ENCODE data around the gene ECHS1. TPM values are rescaled to one million over a fixed set of nuclear protein-coding genes. Genes with fewer than 3 reads are reported as not detected.

The ECHS1 gene
- total RNA-seq, 1 donor from 2014 or later, result 77.4 TPM

DNA sequence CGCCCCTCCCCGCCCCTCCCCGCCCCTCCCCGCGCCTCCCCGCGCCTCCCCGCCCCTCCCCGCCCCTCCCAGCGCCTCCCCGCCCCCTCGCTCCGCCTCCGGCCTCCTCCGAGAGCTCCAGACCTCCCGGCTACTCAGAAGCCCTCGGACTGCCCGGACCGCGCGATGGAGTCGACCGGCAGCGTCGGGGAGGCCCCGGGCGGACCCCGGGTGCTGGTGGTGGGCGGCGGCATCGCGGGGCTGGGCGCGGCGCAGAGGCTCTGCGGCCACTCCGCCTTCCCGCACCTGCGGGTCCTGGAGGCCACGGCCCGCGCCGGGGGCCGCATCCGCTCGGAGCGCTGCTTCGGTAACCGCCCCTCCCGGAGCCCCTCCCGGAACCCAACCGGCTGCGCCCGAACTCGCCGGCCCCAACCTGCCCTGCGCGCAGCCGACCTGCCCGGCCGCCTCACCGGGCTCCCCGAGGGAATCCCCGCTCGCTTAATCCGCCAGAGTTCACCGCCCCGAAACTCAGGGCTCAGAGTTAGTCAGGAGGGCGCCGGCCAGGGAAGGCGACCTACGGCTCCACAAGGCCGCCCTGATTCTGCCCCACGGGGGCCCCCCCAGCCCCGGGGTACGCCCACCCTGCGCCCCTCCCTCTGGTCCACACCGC lies 6.1 kb upstream of the ECHS1 start, which contains the start of gene PAOX:
PAOX (plus strand) TSS at position 111 of the 649 bp plus-strand sequence; CDS start at position 166, 55 bp downstream.
- Mint-ChIP-seq H3K4me1 (peaks cover 14% of the 10 kb centered on the region), H3K36me3 (no peaks in the 10 kb centered on the region)

DNA sequence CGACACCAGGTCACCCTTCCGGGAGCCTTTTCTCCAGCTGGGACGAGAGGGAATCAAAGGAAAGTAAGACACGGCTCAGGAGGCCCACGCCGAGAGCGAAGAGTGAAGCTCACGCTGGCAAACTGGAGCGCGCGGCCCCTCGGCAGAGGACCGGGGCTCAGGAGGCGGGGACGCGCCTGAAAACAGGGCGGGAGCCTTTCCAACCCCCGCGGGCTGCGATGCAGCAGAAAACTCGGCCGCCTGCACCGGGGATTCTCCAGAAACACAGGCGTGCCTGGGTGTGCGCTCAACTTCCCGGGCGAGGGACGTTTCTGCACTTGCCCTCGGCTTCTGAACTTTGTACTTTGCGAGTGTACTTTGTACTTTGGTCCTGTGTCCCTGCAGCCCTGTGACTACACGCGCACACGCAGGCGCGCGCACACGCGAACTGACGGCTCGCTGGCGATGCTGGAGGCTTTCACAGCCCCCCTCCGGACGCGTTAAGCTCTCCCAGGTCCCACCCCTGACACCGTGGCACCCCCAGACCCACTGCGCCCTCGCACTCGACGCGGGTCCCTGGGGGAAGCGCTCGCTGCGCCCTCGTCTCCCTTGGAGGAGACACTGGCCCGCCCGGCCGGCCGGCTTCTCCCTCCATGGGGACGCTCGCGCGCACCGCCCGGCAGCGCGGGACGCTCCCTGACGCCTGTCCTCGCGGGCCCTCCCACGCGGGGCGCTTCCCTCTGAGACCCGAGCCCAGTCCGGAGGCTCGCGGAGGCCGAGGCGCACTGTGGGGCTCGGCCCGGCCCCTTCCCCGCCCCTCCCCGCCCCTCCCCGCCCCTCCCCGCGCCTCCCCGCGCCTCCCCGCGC lies 5.3 kb upstream of the ECHS1 start:
- Histone ChIP-seq H3K36me3 (no peaks in the 10 kb centered on the region), H3K4me1 (peaks cover 9% of the 10 kb centered on the region), H3K4me2 (peak overlapping the region; percentile 98), H3K27me3 (peaks cover 63% of the 10 kb centered on the region), H3K27ac (no peak overlapping the region), H3F3A (ENCODE audit: low read depth) (peaks cover 21% of the 10 kb centered on the region), H3K9ac (no peak overlapping the region), H3K4me3 (peak overlapping the region; percentile 67), H2AFZ (replicated peaks) (peak overlapping the region; percentile 92), H3K79me2 (ENCODE audit: low read depth) (no peaks in the 10 kb centered on the region), H4K20me1 (ENCODE audit: low read depth) (peaks cover 6% of the 10 kb centered on the region), H3K9me3 (ENCODE audit: low read depth) (no peaks in the 10 kb centered on the region)
- peaks cover 12% of the 10 kb centered on the region for H3K27me3 Mint-ChIP-seq (ENCODE audit: insufficient read depth, low read depth)
- H3K9me3 Mint-ChIP-seq, result no peaks in the 10 kb centered on the region
- peak overlapping the region; percentile 87 for H3K4me3 Mint-ChIP-seq
- peak; percentile 82 for DNase-seq (ENCODE audit: low spot score)
- no peak overlapping the region for H3K27ac Mint-ChIP-seq
- peaks cover 17% of the 10 kb centered on the region for H3K4me1 Mint-ChIP-seq
- TF ChIP-seq EZH2 (IDR thresholded peaks at IDR 0.05), result peak; percentile 31
- TF ChIP-seq EZH2phosphoT487 (IDR thresholded peaks at IDR 0.05), result no peak
- H3K36me3 Mint-ChIP-seq, result no peaks in the 10 kb centered on the region

More for the DNA sequence above, 6.1 kb upstream of the ECHS1 start, which contains the start of gene PAOX:
- H2AFZ ChIP-seq (replicated peaks), result peak within 1 kb of the TSS; percentile 92
- H3K4me1 ChIP-seq, result peaks cover 4% of the 10 kb centered on the region
- H3K4me2 ChIP-seq, result peak within 1 kb of the TSS; percentile 98
- Mint-ChIP-seq H3K9me3 (no peaks in the 10 kb centered on the region), H3K4me3 (peak within 1 kb of the TSS; percentile 87), H3K27ac (no peak within 1 kb of the TSS), H3K27me3 (ENCODE audit: insufficient read depth, low read depth) (peaks cover 12% of the 10 kb centered on the region)
- H4K20me1 ChIP-seq (ENCODE audit: low read depth), result peaks cover 6% of the 10 kb centered on the region
- H3K79me2 ChIP-seq (ENCODE audit: low read depth), result no peaks in the 10 kb centered on the region
- TF ChIP-seq EZH2phosphoT487 (IDR thresholded peaks at IDR 0.05) (no peak), EZH2 (IDR thresholded peaks at IDR 0.05) (no peak), CTCF (IDR thresholded peaks at IDR 0.05) (no peak)
- peak within 1 kb of the TSS; percentile 57 for H3K9ac ChIP-seq
- no peaks in the 10 kb centered on the region for H3K36me3 ChIP-seq
- H3K4me3 ChIP-seq, result peak within 1 kb of the TSS; percentile 81
- H3K27ac ChIP-seq, result no peak within 1 kb of the TSS
- H3F3A ChIP-seq (ENCODE audit: low read depth), result peaks cover 14% of the 10 kb centered on the region
- no peaks in the 10 kb centered on the region for H3K9me3 ChIP-seq (ENCODE audit: low read depth)
- peaks cover 57% of the 10 kb centered on the region for H3K27me3 ChIP-seq
- DNase-seq (ENCODE audit: low spot score), result peak; percentile 89

DNA sequence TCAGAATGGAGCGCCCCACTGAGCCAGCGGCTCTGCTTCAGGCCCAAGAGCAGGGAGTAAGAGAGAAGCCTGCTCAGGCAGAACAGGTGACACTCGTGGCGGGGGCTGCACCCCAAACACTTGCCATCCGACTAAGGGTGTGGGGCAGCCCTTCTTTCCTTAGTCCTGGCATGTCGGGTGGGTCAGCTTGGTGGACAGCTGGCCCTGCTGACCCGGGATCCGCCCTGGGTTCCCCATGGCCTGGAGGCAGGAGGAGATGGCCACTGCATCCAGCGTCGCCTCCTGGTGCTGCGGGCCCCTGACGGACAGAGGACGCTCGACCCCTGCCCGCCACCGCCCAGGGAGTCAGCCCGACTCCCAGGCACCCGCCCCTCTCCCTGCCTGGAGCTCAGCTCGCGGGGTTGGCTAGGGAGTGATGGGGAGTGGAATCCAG lies 4.7 kb upstream of the ECHS1 start:
- H3K36me3 Mint-ChIP-seq, result no peaks in the 10 kb centered on the region
- Histone ChIP-seq H3K4me3 (peak overlapping the region; percentile 67), H3K36me3 (no peaks in the 10 kb centered on the region), H3K4me1 (peaks cover 9% of the 10 kb centered on the region), H3K79me2 (ENCODE audit: low read depth) (no peaks in the 10 kb centered on the region), H3K27ac (no peak overlapping the region), H3K9ac (no peak overlapping the region), H4K20me1 (ENCODE audit: low read depth) (peaks cover 6% of the 10 kb centered on the region), H3K4me2 (peak overlapping the region; percentile 98), H3K27me3 (peaks cover 63% of the 10 kb centered on the region), H3K9me3 (ENCODE audit: low read depth) (no peaks in the 10 kb centered on the region), H3F3A (ENCODE audit: low read depth) (peaks cover 21% of the 10 kb centered on the region), H2AFZ (replicated peaks) (peak overlapping the region; percentile 92)
- no peak overlapping the region for H3K27ac Mint-ChIP-seq
- no peaks in the 10 kb centered on the region for H3K9me3 Mint-ChIP-seq
- no peak for TF ChIP-seq EZH2phosphoT487 (IDR thresholded peaks at IDR 0.05)
- no peak for TF ChIP-seq CTCF (IDR thresholded peaks at IDR 0.05)
- no peak for TF ChIP-seq EZH2 (IDR thresholded peaks at IDR 0.05)
- H3K27me3 Mint-ChIP-seq (ENCODE audit: insufficient read depth, low read depth), result peaks cover 12% of the 10 kb centered on the region
- peak overlapping the region; percentile 87 for H3K4me3 Mint-ChIP-seq
- peaks cover 17% of the 10 kb centered on the region for H3K4me1 Mint-ChIP-seq
- no peak for DNase-seq (ENCODE audit: low spot score)
